Prostate gland (tissue), 1 donor: ENCODE measurements around the gene NEO1.

Experiments
- POLR2A ChIP-seq: fragments of 450-650 bp; IDR thresholded peaks from one replicate; pipeline ENCODE4 v1.6.1; 2016; ENCODE audit warnings: antibody characterized with exemption, mild to moderate bottlenecking
- POLR2AphosphoS5 ChIP-seq: sonication (generic); formaldehyde crosslinking; IDR thresholded peaks from one replicate; pipeline ENCODE4 v1.6.1; 2017; ENCODE audit warnings: antibody characterized with exemption

- TF ChIP-seq POLR2A (no peak), POLR2AphosphoS5 (no peak)
Measured at GRCh38 chr15:73082812-73083211, 30.5 kb downstream of the NEO1 start.
